Natural killer cell treated with Interleukin-12 subunit alpha and Interleukin-12 subunit beta and Interleukin-15 and Interleukin-18, amount 100 ng/mL, for 72 hours (primary cell): ENCODE measurements around the gene HSPB9. TPM values are rescaled to one million over a fixed set of nuclear protein-coding genes. Genes with fewer than 3 reads are reported as not detected.

ENCODE experiments used
- ATAC-seq, 2 donors: fragments of 150-1000 bp; cut with Tn5 transposase in 1 of 2; sonication (Bioruptor Pico), chemical (Tn5 transposase) in 1 of 2; 2 replicates each; pipeline ENCODE4 v1.10.0; 2021
- DNase-seq: peaks from one replicate; pipeline ENCODE4 v3.0.0; 2022; ENCODE audit warnings: low spot score
- H3K27ac Mint-ChIP-seq, 2 donors: 1 replicate in 1 of 2; 2 replicates in 1 of 2; pipeline ENCODE4 v1.8.0; 2022; ENCODE audit warnings: mixed read lengths in 2 of 2, mild to moderate bottlenecking in 1 of 2, moderate library complexity in 1 of 2
- H3K27me3 Mint-ChIP-seq, 2 donors: 1 replicate in 1 of 2; 2 replicates in 1 of 2; pipeline ENCODE4 v1.8.0; 2022; ENCODE audit warnings: mixed read lengths in 2 of 2
- H3K36me3 Mint-ChIP-seq: one replicate; pipeline ENCODE4 v1.8.0; 2022; ENCODE audit warnings: mixed read lengths
- H3K4me1 Mint-ChIP-seq, 2 donors: 1 replicate in 1 of 2; 2 replicates in 1 of 2; pipeline ENCODE4 v1.8.0; 2022; ENCODE audit warnings: low read depth in 2 of 2, mixed read lengths in 2 of 2, mild to moderate bottlenecking in 1 of 2
- H3K4me3 Mint-ChIP-seq: one replicate; pipeline ENCODE4 v1.8.0; 2022; ENCODE audit warnings: mixed read lengths
- H3K9me3 Mint-ChIP-seq: 2 replicates; pipeline ENCODE4 v1.8.0; 2022; ENCODE audit warnings: mixed read lengths
- total RNA-seq, 2 donors: library from RNA; stranded (reverse); gene quantifications; one replicate each; pipeline ENCODE4 v1.2.3, GENCODE V29; 2022

Gene HSPB9, protein sequence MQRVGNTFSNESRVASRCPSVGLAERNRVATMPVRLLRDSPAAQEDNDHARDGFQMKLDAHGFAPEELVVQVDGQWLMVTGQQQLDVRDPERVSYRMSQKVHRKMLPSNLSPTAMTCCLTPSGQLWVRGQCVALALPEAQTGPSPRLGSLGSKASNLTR
- total RNA-seq, result not detected

DNA sequence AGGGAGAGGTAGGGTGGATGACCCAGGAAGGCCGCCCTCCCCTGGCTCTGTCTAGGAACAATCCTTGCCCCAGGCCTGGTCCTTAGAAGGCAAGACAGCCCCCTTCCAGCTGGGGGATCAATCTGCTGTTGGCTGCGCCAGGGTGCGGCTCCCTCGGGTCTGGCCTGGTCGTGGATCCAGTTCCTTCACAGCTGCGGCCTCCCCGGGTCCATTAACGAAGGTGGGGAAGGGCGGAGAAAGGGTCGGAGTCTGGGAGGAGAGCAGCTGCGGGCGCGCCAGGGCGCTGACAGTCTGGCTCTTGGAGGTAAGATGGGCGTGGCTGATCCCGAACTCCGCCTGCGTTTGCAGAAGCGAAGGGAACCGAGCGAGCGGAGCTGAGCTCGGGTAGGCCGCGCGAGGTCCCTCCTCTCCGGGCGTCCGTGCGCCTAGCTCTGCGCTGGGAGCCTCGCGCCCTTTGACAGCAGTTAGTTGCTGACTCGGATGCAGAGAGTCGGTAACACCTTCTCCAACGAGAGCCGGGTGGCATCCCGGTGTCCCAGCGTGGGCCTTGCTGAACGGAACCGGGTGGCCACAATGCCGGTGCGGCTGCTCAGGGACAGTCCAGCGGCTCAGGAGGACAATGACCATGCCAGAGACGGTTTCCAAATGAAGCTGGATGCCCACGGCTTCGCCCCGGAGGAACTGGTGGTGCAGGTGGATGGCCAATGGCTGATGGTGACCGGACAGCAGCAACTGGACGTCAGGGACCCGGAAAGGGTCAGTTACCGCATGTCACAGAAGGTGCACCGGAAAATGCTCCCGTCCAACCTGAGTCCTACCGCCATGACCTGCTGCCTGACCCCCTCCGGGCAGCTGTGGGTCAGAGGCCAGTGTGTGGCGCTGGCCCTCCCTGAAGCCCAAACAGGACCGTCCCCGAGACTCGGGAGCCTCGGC is at the start of gene HSPB9:
TSS of gene HSPB9 (plus strand) at position 434 of the 933 bp plus-strand sequence. CDS start at position 481, 47 bp downstream.
- H3K36me3 Mint-ChIP-seq, result peaks cover 7% of the 10 kb centered on the region
- peaks cover 10 to 16% of the 10 kb centered on the region in 2 donors for H3K4me1 Mint-ChIP-seq
- peak within 1 kb of the TSS; percentile 57 to 83 for H3K27ac Mint-ChIP-seq
- ATAC-seq, result no peak
- H3K27me3 Mint-ChIP-seq, result no peaks in the 10 kb centered on the region
- no peak for DNase-seq
- no peaks in the 10 kb centered on the region for H3K9me3 Mint-ChIP-seq
- peak within 1 kb of the TSS; percentile 65 for H3K4me3 Mint-ChIP-seq

DNA sequence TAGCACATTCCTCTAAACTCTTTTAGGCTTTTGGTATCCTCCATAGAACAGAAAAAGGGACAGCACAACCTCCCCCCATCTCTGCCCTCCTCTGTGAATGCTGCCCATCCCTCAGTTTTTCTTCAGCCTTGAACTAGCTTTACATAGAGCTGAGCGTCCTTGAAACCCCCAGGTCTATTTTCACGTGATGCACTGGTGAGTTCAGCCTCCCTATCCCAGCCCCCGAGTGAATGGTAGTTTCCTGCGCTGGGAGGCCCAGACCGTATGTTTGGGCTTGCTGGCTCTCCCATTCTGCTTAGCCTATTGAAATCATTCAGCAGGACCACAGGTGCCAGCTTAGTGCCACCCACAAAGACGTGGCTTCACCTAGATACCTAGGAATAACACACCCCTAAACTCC is 46.8 kb upstream of the HSPB9 start:
- DNase-seq, result no peak
- Mint-ChIP-seq H3K4me3 (no peak overlapping the region), H3K4me1 (no peaks in the 10 kb centered on the region), H3K27me3 (peaks cover 8 to 12% of the 10 kb centered on the region in 2 donors), H3K36me3 (no peaks in the 10 kb centered on the region), H3K27ac (no peak overlapping the region), H3K9me3 (no peaks in the 10 kb centered on the region)
- ATAC-seq, result no peak

DNA sequence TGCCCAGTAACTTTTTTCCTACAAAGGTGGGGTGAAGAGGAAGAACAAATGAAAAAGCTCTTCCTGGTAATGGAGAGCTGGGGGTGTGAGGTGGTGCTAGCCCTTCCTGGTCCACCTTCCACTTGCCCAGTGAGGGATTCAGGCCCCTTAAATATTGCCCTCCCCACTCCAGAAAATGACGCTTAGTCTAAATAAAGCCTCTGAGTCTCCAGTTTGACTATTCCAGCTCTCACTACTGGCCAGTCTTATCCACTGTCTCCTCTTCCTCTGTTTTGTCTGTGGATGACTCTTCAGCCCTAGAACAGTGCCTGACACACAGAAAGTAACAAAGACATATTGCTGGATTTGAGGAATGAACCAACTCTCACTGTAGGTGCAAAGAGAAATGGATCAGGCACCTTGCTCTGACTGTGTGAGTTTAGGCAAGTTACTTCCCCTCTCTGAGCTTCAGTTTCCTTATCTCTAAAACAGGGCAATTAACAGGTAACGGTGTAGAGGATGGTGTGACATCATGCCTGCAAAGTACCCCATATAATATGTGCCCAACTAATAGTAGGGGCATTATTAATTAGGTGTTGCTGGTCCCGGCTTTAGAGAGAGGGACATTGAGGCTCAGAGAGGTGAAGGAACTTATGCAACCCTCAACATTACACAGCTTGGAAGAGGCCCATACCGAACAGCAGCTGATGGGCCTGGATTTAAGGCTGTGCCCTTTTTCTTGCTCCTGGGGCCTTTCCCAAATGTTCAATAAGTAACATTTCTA is 45.6 kb upstream of the HSPB9 start:
- ATAC-seq (no peak), DNase-seq (no peak)
- Mint-ChIP-seq H3K4me3 (no peak overlapping the region), H3K36me3 (no peaks in the 10 kb centered on the region), H3K27me3 (peaks cover 5 to 12% of the 10 kb centered on the region in 2 donors), H3K27ac (no peak overlapping the region), H3K4me1 (no peaks in the 10 kb centered on the region), H3K9me3 (no peaks in the 10 kb centered on the region)

DNA sequence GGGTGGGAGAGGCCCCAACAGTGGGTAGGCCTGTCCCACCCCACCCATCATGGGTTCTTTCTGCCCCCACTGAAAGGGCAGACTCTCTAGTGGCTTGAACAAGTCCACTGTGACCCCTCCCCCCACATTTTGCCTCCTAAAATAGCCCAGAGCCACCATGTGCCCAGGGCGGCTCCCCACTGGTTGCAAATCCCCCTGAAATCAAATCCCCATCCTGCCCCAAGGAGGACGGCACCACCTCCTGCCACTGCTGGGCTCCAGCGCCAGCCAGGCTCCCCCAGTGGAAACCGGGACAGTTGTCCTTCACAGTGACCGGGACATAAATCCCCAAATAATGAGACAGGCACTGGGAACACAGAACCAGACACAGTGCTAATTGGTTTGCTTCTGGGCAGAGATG is 44.8 kb upstream of the HSPB9 start:
- ATAC-seq (no peak), DNase-seq (no peak)
- H3K36me3 Mint-ChIP-seq, result no peaks in the 10 kb centered on the region
- no peak overlapping the region for H3K27ac Mint-ChIP-seq
- no peak overlapping the region for H3K4me3 Mint-ChIP-seq
- peaks cover 5 to 12% of the 10 kb centered on the region in 2 donors for H3K27me3 Mint-ChIP-seq
- no peaks in the 10 kb centered on the region for H3K4me1 Mint-ChIP-seq
- no peaks in the 10 kb centered on the region for H3K9me3 Mint-ChIP-seq

DNA sequence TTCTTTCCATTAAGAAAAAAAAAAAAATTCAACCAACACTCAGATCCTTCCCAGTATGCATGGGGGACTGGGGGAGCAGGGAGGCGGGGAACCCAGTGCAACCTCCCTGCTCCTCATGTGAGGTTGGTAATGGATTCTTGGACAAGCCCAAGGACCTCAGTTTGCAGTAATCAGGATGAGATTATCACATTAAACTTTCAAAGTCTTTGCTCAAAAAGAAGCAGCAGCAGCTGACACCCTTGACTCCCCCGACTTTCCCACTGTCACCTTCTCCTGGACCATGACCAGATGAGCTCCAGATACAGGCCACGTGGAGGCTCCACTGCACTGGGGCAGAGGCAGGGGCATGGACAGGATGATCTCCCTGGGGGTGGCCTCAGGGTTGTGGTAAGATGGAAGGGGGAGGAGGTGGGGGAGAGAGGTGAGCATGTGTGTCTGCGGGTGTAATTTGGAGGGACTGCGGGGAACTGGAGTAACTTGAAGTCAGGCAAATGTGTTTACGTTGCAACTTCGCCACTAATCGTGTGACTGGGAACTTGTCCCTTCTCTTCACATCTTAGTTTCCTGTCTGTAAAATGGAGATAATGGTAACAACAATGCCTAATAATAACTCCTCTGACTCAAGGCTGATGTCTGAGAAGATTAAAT is 44.1 kb upstream of the HSPB9 start:
- H3K36me3 Mint-ChIP-seq, result no peaks in the 10 kb centered on the region

DNA sequence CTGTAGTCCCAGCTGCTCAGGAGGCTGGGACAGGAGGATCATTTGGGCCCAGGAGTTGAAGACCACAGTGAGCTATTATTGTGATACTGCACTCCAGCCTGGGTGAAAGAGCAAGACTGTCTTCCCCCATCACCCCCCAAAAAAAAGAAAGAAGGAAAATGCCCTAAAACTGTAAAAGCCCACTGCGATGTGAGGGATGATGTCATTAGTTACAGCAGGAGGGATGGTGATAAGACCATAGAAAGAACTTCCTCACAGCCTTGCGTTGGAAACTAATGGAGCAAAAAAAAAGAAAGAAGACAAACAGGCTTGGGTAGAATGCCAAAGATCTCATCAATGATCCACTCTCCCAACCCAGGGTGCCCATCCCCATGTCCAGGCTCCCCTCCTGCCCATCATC is 43.1 kb upstream of the HSPB9 start:
- H3K9me3 Mint-ChIP-seq, result no peaks in the 10 kb centered on the region
- no peaks in the 10 kb centered on the region for H3K36me3 Mint-ChIP-seq
- no peak for ATAC-seq
- DNase-seq, result no peak
- H3K4me3 Mint-ChIP-seq, result no peak overlapping the region
- H3K27me3 Mint-ChIP-seq, result no peaks in the 10 kb centered on the region
- H3K27ac Mint-ChIP-seq, result no peak overlapping the region
- no peaks in the 10 kb centered on the region for H3K4me1 Mint-ChIP-seq

More for the DNA sequence above, 44.1 kb upstream of the HSPB9 start:
- H3K27me3 Mint-ChIP-seq, result peaks cover 3 to 8% of the 10 kb centered on the region in 2 donors
- ATAC-seq, result no peak
- no peak overlapping the region for H3K4me3 Mint-ChIP-seq
- DNase-seq, result no peak
- H3K4me1 Mint-ChIP-seq, result no peaks in the 10 kb centered on the region
- H3K27ac Mint-ChIP-seq, result no peak overlapping the region
- no peaks in the 10 kb centered on the region for H3K9me3 Mint-ChIP-seq

DNA sequence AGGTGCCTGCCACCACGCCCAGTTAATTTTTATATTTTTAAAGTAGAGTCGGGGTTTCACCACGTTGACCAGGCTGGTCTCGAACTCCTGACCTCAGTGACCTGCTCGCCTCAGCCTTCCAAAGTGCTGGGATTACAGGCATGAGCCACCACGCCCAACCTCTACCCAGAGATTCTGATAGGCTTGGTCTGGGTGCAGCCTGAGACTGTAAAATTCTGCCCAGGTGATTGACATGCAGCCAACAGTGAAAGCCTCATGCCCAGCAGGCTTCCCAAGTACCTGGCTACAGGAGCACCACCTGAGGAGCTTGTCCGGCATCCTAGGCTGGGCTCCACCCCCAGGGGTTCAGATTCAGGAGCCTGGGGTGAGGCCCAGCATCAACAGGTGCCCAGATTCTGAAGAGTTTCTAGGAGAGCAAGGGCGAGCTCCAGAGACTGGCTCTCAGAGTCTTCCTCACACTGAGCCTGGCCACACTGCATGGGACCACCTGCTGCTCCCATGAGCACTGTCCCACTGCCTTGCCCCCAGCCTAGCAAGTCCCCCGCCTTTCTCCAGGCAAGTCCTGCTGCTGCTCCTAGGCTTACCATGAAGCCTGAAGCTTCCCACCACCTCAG is 41.0 kb upstream of the HSPB9 start:
- Mint-ChIP-seq H3K4me1 (no peaks in the 10 kb centered on the region), H3K4me3 (no peak overlapping the region), H3K27me3 (no peaks in the 10 kb centered on the region)

DNA sequence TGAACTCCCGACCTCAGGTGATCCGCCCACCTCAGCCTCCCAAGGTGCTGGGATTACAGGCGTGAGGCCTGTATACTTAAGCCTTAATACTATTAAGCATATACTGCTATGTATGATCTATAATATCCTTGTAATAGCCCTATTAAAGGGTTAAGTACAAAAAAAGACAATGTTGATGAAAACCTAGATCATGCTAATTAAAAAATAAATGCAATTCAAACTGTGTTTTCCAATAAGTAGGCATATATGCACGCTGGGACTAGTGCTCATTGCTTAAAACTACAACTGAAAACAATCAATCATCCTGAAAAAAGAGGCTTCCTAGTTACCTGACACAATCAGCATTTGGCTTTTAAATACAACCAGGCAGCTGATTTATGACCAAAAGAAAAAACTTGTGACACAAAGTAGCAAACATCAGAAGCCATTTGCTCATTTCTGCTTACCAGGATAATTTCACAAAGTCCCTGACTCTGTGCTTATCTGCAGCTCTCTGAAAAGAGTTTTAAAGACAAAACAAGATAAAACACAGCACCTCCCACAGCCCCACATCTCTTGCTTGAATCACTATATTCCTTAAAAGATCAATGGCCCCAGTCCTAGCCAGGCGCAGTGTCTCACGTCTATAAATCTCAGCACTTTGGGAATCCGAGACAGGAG is 35.4 kb upstream of the HSPB9 start:
- Mint-ChIP-seq H3K27me3 (peaks cover 0 to 5% of the 10 kb centered on the region in 2 donors), H3K27ac (no peak overlapping the region), H3K4me3 (no peak overlapping the region), H3K36me3 (no peaks in the 10 kb centered on the region), H3K9me3 (no peaks in the 10 kb centered on the region), H3K4me1 (no peaks in the 10 kb centered on the region)
- no peak for DNase-seq
- no peak for ATAC-seq

More for the DNA sequence above, 41.0 kb upstream of the HSPB9 start:
- DNase-seq (no peak), ATAC-seq (no peak)
- Mint-ChIP-seq H3K36me3 (no peaks in the 10 kb centered on the region), H3K9me3 (no peaks in the 10 kb centered on the region), H3K27ac (no peak overlapping the region)

DNA sequence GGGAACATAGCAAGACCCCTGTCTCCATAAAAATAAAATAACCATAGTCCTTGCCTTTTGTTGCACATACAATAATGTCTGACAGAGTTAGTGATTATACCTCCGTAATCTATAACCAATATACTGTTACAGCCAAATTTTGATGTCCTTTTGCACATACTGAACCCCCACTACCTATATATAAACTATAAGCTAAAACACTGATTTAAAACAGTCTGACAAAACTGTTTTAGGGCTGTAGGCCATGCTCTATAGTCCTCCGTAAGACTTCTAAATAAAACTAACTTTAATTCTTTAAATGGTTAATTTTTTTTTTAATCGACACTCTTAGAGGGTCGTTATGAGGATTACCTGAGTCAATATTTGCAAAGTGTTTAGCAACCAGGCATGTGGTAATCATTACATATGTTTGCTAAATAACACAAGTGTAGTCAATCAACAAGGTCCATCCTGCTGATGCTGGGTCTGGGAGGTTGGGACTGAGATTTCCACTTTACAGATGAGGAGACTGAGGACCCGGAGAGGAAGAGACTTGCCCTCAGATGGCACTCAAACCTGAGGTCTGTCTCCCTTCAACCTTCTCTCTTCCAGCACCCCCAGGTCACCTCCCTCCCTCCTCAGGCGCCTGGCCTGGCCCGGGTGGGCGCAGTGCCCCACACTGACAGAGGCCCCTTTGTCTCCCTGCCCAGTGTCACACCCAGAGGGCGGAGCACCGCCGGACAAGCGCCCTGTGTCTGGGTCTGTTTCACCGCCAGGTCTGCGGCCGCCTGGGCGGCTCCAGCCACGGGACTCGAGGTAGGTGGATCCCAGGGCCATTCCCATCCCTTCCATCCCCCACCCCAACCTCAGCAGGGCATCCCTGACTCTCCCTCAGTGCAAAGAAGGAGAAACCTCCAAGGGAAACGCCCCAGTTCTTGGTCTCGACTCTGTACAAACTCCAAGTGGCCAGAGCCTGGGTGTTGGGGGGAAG is 34.6 kb upstream of the HSPB9 start:
- Mint-ChIP-seq H3K4me3 (no peak overlapping the region), H3K36me3 (no peaks in the 10 kb centered on the region), H3K9me3 (no peaks in the 10 kb centered on the region), H3K27ac (no peak overlapping the region), H3K4me1 (no peaks in the 10 kb centered on the region), H3K27me3 (peaks cover 0 to 5% of the 10 kb centered on the region in 2 donors)
- DNase-seq (no peak), ATAC-seq (no peak)

DNA sequence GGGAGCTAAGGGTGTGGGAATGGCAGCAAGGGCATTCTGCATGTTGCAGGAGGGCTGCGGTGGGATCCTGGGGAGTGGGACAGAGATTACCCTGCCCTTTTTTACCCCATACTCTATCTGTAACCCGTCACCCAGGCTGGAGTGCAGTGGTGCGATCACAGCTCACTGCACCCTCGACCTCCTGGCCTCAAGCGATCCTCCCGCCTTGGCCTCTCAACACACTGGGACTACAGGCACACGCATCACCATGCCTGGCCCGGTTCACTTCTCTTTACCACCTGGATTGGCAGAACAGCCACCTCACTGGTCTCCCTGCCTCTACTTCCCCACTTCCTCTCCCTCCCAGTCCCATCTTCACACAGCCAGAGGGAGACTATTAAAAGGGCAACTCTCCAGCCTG is 33.9 kb upstream of the HSPB9 start:
- H3K9me3 Mint-ChIP-seq, result no peaks in the 10 kb centered on the region
- no peak for ATAC-seq
- H3K27ac Mint-ChIP-seq, result no peak overlapping the region
- H3K4me1 Mint-ChIP-seq, result no peaks in the 10 kb centered on the region
- H3K4me3 Mint-ChIP-seq, result no peak overlapping the region
- peaks cover 0 to 5% of the 10 kb centered on the region in 2 donors for H3K27me3 Mint-ChIP-seq
- no peaks in the 10 kb centered on the region for H3K36me3 Mint-ChIP-seq
- no peak for DNase-seq

DNA sequence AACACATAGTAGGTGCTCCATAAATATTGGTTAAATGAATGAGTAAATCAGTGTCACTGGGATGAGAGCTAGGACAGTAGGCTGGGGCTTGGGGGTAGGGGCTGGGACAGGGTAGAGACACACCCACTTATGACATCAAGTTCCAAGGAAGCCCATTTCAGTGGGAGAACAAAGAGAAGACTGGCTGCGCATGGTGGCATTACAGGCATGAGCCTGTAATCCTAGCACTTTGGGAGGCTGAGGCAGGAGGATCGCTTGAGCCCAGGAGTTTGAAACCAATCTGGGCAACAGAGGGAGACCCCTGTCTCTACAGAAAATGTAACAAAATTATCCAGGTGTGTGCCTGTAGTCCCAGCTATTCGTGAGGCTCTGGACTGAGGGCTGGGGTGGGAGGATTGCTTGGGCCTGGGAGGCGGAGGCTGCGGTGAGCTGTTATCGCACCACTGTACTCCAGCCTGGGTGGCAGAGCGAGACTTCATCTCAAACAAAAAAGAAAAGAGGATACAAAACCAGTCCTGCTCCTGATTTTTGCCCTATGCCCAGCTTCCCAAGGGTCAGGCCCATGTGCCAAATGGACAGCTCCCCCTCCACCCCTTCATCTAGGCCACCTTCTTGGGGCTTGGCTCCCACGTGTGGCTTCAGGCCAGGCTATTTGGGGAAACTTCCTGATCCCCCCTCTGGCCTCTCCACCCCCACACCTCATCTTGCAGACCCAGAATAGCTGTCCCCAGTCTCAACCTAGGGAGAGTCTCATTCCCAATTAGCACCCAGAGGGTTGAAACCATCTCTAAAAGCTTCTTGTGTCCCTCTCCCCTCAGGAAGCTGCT is 31.4 kb upstream of the HSPB9 start:
- H3K36me3 Mint-ChIP-seq, result no peaks in the 10 kb centered on the region
- H3K4me3 Mint-ChIP-seq, result no peak overlapping the region
- no peaks in the 10 kb centered on the region for H3K9me3 Mint-ChIP-seq
- ATAC-seq (no peak), DNase-seq (no peak)
- no peak overlapping the region for H3K27ac Mint-ChIP-seq
- H3K27me3 Mint-ChIP-seq, result peaks cover 8% of the 10 kb centered on the region in 2 donors
- no peaks in the 10 kb centered on the region for H3K4me1 Mint-ChIP-seq
